Hepatocyte (in vitro differentiated cells): ENCODE data around the gene DHX16.

ENCODE experiments used
- EZH2 ChIP-seq: fragments of 200-600 bp; sonication (generic); IDR thresholded peaks from 2 replicates; pipeline ENCODE4 v1.6.1; 2016; ENCODE audit warnings: antibody characterized with exemption, mild to moderate bottlenecking, borderline replicate concordance
- EZH2phosphoT487 ChIP-seq: fragments of 200-600 bp; sonication (generic); IDR thresholded peaks from one replicate; pipeline ENCODE4 v1.6.1; 2018; ENCODE audit warnings: antibody characterized with exemption, mild to moderate bottlenecking, low read depth, moderate library complexity; ENCODE audit not compliant: unreplicated experiment, severe bottlenecking
- TF ChIP-seq, protein P1 (sequence below): fragments of 200-600 bp; sonication (generic); IDR thresholded peaks from 2 replicates; pipeline ENCODE4 v1.5.1; 2016; ENCODE audit warnings: antibody characterized with exemption, mild to moderate bottlenecking; ENCODE audit not compliant: poor library complexity

DNA sequence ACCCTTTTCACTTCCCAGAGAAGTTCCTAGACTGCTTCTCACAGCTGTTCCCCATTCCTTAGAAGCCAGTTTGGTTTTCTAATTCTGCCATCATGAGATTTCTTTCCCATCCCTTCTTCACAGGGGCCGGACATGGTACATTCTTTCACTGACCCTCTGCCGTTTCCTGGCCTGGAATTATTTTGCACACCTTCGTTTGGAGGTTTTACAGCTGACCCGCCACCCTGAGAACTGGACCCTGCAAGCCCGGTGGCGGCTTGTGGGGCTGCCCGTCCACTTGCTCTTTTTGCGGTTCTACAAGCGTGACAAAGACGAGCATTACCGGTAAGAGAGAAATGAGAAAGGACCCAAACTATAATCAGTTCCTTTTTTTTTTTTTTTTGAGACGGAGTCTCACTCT is 21.7 kb downstream of the DHX16 start:
- TF ChIP-seq EZH2 (no peak), EZH2phosphoT487 (no peak)
- TF ChIP-seq, protein P1, sequence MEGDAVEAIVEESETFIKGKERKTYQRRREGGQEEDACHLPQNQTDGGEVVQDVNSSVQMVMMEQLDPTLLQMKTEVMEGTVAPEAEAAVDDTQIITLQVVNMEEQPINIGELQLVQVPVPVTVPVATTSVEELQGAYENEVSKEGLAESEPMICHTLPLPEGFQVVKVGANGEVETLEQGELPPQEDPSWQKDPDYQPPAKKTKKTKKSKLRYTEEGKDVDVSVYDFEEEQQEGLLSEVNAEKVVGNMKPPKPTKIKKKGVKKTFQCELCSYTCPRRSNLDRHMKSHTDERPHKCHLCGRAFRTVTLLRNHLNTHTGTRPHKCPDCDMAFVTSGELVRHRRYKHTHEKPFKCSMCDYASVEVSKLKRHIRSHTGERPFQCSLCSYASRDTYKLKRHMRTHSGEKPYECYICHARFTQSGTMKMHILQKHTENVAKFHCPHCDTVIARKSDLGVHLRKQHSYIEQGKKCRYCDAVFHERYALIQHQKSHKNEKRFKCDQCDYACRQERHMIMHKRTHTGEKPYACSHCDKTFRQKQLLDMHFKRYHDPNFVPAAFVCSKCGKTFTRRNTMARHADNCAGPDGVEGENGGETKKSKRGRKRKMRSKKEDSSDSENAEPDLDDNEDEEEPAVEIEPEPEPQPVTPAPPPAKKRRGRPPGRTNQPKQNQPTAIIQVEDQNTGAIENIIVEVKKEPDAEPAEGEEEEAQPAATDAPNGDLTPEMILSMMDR: no peak
